Lower leg skin (tissue), 3 donors: ENCODE data around the gene NUDT3.

ENCODE experiments used
- POLR2A ChIP-seq, 2 donors: fragments of 450-650 bp; IDR thresholded peaks; one replicate each; pipeline ENCODE4 v1.6.1; 2016 to 2017; ENCODE audit warnings: antibody characterized with exemption in 2 of 2, mild to moderate bottlenecking in 1 of 2, moderate library complexity in 1 of 2
- TF ChIP-seq, protein P1 (sequence below), 3 donors: fragments of 450-650 bp; IDR thresholded peaks; one replicate each; pipeline ENCODE4 v1.5.1; 2016; ENCODE audit warnings: antibody characterized with exemption in 3 of 3, mild to moderate bottlenecking in 3 of 3, moderate library complexity in 2 of 3

DNA sequence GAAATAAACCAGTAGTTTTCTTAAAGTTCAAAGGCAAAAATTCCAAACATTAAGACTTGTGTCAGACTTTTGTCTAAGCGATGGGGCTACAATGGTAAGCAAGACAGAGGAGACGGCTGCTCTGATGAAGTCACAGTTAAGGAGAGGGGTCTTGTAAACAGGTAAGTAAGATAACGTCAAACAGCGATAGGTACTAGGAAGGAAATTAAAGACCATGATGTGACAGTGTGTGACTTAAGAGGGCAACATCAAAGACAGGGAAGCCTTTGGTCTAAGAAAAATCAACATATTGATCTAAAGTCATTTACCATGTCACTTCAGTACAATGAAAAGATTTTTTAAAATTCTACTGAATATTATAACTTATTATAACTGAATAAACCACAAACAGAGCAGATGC, 23.1 kb downstream of the NUDT3 start:
- TF ChIP-seq, protein P1, sequence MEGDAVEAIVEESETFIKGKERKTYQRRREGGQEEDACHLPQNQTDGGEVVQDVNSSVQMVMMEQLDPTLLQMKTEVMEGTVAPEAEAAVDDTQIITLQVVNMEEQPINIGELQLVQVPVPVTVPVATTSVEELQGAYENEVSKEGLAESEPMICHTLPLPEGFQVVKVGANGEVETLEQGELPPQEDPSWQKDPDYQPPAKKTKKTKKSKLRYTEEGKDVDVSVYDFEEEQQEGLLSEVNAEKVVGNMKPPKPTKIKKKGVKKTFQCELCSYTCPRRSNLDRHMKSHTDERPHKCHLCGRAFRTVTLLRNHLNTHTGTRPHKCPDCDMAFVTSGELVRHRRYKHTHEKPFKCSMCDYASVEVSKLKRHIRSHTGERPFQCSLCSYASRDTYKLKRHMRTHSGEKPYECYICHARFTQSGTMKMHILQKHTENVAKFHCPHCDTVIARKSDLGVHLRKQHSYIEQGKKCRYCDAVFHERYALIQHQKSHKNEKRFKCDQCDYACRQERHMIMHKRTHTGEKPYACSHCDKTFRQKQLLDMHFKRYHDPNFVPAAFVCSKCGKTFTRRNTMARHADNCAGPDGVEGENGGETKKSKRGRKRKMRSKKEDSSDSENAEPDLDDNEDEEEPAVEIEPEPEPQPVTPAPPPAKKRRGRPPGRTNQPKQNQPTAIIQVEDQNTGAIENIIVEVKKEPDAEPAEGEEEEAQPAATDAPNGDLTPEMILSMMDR (IDR thresholded peaks at IDR 0.05): no peak
- no peak for TF ChIP-seq POLR2A (IDR thresholded peaks at IDR 0.05)
